ENCODE results near the gene RPL9.
"Not testable (repeated sequence)": the region's sequence is repeated elsewhere in the genome, so short reads cannot be mapped to it uniquely, and the experiment has no call there.

The RPL9 gene

DNA sequence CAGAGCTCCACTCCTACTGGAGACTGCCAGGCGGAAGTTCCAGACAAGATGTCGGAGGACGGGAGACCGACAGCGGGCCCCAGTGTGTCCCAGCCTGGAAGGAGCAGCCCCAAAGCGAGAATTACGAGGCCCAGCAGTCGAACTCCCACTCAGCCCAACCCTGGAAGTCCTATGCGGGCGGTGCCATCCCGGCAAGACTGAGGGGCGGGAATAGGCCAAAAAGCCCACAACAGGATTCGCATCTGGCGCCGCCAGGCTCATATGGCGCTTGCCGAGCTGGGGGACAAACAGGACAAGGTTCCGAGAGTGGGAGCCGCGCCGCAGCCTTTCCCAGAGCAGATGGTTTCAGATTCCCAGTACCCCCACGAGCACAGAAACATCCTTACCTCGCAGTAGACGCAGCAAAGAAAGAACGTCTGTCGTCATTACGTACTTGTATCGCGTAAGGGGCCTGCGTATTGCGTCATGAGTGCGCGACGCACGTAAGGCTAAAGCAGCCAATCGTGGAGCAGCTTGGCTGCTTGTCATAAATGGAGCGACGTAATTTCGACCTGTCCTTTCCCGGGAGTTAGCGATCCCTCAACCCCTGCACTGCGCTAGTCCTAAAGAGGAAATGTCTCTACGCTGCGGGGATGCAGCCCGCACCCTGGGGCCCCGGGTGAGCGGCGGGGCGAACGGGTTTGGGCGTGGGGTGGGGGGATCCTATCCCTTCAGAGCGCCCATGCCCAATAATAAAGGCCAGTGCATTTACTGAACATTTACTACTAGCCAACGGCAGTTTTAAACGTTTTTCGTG, at the start of gene RPL9, which contains the start of gene LIAS:
RPL9 (minus strand) TSS at position 418 of the 796 bp plus-strand sequence. CDS start 483 bp downstream, outside the sequence.
LIAS (plus strand) TSS at position 552 of the 796 bp plus-strand sequence; CDS start at position 614, 62 bp downstream.
- H3K4me3 ChIP-seq (ENCODE audit: low read depth, low read length), result peak within 1 kb of the TSS; percentile 99

DNA sequence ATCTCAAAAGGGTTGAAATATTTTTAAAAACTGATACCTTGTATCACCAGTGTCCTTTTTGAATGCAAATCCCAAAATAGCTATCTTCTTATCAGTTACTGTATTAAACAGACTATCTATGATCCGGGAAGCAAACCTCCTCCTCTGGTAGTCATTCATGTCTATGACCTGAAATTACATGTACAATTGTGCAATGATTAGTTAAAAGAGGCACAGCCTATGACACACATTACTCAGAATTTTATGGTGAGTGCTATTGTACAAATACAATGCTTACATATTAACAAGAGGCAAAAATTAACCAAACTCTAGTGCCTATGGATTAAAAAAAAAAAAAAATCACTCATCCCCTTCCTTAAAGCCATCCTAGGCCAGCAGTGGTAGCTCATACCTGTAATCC, 46.9 kb upstream of the RPL9 start:
- H3K4me3 ChIP-seq (ENCODE audit: low read depth, low read length), result no peak overlapping the region

DNA sequence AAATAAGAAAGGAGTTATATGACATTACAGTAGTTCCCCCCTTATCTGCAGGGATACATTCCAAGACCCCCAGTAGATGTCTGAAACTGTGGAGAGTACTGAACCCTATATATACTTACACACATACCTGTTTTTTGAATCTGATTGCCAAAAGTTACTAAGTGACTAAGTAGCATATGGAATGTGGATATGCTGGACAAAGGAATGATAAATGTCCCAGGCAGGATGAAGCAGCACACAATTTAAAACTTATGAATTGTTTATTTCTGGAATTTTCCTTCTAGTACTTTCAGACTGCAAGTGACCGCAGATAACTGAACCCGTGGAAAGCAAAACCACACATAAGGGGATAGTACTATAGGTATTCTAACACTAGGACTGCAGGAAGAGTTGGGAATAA, 45.8 kb upstream of the RPL9 start:
- no peak overlapping the region for H3K4me3 ChIP-seq (ENCODE audit: low read depth, low read length)

DNA sequence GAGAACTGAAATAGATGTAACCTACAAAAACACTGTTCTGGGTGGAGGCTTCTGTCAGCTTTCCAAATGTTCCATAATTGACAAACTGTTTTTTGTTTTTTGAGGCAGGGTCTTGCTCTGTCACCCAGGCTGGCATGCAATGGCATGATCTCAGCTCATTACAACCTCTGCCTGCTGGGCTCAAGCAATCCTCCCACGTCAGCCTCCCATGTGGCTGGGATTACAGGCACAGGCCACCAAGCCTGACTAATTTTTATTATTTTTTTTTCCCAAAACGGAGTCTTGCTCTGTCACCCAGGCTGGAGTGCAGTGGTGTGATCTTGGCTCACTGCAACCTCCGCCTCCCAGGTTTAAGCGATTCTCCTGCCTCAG, 43.9 kb upstream of the RPL9 start:
- H3K4me3 ChIP-seq (ENCODE audit: low read depth, low read length), result not testable (repeated sequence)

DNA sequence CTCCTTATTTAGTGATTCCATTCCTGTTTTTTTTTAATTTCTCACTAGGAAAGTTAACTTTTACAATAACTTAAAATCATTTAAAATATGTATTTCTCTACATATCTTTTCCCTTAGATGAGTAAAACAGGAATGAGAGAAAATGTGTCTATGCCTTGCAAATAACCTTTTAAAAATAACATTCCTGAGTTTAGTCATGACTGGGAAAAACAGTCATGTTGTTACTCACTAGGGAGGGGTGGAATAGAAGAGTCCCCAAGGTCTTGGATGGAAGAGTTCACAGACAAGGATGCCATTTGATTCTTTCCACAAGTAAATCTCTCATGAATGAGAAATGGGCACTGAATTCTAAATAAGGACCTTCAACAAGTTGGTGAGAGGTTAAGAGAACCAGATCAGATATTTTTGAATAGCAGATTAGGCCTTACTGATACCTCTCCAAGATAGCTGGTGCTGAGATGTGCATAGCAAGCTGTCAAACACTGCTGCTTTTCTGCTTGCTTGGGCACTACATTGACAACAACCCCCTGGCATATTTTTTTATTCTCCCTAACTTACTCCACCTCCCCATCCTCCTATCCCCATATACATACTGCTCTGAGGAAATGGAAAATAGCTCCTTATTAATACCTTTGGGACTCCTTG, 43.4 kb upstream of the RPL9 start:
- H3K4me3 ChIP-seq (ENCODE audit: low read depth, low read length), result no peak overlapping the region

DNA sequence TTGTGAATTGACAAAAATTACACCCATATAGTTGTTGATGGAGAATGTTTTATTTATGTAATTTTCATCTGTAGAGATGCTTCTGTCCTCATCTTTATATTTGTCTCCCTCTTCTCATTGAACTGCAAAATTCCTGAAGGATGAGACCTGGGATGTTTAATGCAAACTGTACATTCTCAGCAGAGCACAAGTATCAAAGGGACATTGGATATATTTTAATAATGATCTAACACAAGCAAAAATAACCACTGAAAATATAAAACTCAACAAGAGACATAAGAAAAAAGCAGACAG, 40.0 kb upstream of the RPL9 start:
- no peak overlapping the region for H3K4me3 ChIP-seq (ENCODE audit: low read depth, low read length)

- no peak overlapping the region for H3K4me3 ChIP-seq (ENCODE audit: low read depth, low read length)
These were observed 39.4 kb upstream of the RPL9 start for GRCh38 chr4:39497909-39498726.

- H3K4me3 ChIP-seq (ENCODE audit: low read depth, low read length), result no peak overlapping the region
These were observed 36.9 kb upstream of the RPL9 start for GRCh38 chr4:39495446-39496213.

- H3K4me3 ChIP-seq (ENCODE audit: low read depth, low read length), result no peak overlapping the region
These were observed 35.6 kb upstream of the RPL9 start for GRCh38 chr4:39494354-39494753.

DNA sequence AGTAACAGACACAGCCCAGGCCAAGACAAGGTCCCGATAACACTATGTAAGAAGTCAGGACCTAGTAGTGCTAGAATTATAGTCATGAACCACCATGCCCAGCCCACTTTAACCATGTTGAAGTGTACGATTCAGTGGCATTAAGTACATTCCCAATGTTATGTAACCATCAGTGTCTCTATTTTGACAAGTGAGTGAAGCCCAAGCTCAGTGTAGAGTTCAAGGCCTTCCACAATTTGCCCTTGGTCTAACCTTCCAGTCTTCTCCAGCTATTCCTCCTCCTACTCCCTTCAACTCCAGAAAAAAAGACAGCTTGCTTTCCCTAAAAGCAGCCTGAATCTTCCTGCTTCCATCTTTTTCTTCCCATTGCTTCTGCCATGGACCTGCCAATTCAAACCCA, 31.6 kb upstream of the RPL9 start:
- H3K4me3 ChIP-seq (ENCODE audit: low read depth, low read length), result no peak overlapping the region

DNA sequence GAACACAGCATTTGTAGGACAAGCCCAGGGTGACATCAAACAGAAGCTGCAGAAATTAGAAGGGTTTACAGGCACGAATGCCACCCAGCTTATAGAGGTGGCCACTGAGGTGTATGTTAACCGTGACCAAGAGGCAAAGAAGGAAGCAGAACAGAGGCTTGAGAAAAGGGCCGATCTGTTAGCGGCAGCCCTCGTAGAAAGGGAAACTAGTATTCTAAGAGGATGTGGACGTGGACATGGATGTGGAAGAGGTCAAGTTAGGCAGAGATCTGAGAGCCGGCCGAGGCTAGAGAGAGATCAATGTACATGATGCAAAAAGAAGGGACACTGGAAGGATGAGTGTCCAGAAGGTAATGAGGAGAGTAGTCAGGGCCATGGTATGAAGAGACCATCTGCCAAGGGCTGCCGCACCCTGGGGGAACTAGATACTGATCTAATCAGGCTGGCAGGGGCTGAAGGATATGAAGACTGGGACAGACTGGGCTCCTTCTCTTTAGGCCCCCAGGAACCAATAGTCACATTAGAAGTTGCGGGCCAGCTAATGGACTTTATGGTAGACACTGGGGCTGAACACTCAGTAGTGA, 27.6 kb upstream of the RPL9 start:
- H3K4me3 ChIP-seq (ENCODE audit: low read depth, low read length), result no peak overlapping the region

DNA sequence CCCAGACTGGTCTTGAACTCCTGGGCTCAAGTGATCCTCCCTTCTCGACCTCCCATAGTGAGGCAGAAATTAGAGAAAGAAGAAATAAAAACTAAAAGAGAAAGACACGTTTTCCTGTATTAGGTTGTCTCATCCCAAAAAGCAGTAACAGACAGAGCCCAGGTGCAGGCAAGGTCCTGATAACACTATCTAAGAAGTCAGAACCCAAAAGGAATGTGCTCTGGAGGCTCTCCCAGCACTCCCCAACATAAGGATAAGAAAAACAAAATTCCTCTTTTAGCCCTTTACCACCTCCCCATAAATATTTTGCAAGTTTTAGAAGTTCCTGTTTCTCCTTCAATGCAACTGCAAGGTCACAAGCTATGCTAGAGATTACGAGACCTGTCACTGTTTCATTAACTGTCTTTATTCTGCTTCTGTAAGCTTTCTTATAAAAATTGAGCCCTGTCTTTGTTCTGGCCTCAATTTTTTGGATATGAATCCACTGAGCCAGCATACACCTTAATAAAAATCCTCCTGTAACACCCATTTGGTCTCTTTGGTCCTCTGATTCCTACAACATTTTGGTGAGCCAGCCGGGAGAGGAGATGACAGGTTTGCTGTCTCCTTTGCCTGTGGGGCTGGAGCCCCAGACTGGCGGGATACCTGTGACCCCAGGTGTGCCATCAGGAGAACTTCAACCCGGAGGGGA, 26.0 kb upstream of the RPL9 start:
- no peak overlapping the region for H3K4me3 ChIP-seq (ENCODE audit: low read depth, low read length)

DNA sequence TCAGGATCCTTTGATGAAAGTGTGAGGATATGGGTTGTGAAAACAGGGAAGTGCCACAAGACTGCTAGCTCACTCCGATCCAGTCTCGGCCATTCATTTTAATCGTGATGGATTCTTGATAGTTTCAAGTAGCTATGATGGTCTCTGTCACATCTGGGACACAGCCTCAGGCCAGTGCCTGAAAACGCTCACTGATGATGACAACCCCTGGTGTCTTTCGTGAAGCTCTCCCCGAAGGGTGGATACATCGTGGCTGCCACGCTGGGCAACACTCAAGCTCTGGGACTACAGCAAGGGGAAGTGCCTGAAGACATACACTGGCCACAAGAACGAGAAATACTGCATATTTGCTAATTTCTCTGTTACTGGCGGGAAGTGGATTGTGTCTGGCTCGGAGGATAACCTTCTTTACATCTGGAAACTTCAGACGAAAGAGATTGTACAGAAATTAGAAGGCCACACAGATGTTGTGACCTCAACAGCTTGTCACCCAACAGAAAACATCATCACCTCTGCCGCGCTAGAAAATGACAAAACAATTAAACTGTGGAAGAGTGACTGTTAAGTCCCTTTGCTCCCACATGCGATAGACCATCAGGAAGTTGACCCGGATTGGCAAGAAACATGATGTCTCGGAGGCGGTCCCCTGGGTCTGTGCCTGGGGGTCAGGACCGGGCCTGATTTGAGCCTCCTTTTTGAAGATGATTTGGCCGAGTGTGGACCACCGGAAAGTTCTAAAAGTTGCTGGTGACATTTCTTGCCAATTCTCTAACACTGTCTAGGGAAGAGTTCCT, 22.4 kb upstream of the RPL9 start:
- no peak overlapping the region for H3K4me3 ChIP-seq (ENCODE audit: low read depth, low read length)

- no peak overlapping the region for H3K4me3 ChIP-seq (ENCODE audit: low read depth, low read length)
These were observed 21.5 kb upstream of the RPL9 start for GRCh38 chr4:39480251-39480650.

GRCh38 chr4:39476187-39476895, 17.6 kb upstream of the RPL9 start:
- no peak overlapping the region for H3K4me3 ChIP-seq (ENCODE audit: low read depth, low read length)

GRCh38 chr4:39472396-39472795, 13.7 kb upstream of the RPL9 start:
- no peak overlapping the region for H3K4me3 ChIP-seq (ENCODE audit: low read depth, low read length)

GRCh38 chr4:39470402-39470801, 11.7 kb upstream of the RPL9 start:
- H3K4me3 ChIP-seq (ENCODE audit: low read depth, low read length), result no peak overlapping the region

DNA sequence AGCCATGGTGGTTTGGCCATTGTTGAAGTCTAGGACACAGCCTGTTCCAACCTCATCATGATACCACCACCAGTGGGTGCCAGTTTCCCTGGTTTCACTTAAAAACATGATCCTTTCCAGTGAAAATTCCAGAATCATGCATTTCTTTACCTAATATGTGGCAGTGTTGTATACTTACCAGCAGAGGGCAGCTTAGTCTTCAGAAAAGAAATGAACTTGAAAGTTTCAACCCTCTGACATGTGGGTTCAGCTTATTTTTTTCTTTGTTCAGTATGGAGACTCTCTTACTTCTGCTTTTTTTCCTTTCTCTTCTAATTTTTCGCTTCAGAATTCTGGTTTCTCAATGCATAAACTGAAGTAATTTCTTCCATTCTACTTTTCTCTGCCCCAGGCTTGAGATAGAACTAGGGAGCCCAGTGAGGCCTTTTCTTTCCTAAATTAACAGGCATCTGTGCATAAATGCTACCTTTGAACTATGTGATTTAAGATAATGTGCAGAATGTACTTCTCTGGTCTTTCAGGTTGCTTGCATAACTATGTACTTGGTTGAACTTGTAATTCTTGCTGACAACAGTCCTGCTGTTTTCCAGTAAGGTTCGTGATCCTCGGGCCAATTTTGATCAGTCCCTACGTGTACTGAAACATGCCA, 10.8 kb upstream of the RPL9 start:
- no peak overlapping the region for H3K4me3 ChIP-seq (ENCODE audit: low read depth, low read length)

All from iPS-11a (cell line).